Measurements from ENCODE around the gene LNX1. TPM values are rescaled to one million over a fixed set of nuclear protein-coding genes. Genes with fewer than 3 reads are reported as not detected.

The LNX1 gene
- total and polyA plus RNA-seq, 2 of the 13 experiments (the other 11 are each of a cell fraction or from before 2014, with no cell fraction given), result 0.49 TPM

DNA sequence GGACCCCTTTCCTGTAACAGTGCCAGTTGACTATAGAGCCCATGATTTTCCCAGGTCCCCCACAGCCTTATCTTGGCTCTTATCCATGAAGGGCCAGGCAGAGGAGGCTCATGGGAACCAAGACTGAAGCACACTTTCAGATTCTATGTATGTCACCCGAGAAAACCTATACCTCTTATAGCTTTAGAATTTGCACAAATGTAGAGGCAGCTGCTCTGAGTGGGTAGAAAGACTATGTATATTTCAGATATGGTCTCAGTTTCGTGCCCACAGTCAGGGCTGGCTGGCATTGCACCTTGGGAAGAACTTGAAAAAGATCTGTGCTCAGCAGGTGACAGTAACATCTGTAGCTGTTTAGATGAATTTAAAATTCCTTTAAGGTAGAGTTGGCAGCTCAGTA is 8.3 kb upstream of the LNX1 start:
- in situ Hi-C loops (cut with HindIII; ENCODE audit: extremely low pct_ligation_motif_present, low pct_unique_long_range_greater_than_20kb) (loop anchor here (25.0 kb wide), 2 partner anchors 412 to 587 kb away; no protein-coding TSS in a partner anchor), intact Hi-C loops (cut with micrococcal nuclease; ENCODE audit: unreplicated experiment) (loop anchor here (2.0 kb wide), 1 partner anchor 585 kb away; no protein-coding TSS in a partner anchor)

More for the DNA sequence above, 8.3 kb upstream of the LNX1 start:
- no peaks in the 10 kb centered on the region for H3K4me1 ChIP-seq (ENCODE audit: insufficient read depth, low read length)
- no peak overlapping the region for H2AFZ ChIP-seq (ENCODE audit: low read length)
- TF ChIP-seq CBX2 (IDR thresholded peaks at IDR 0.05; ENCODE audit: low read depth, low read length) (no peak), CBX2 (CRISPR knock-in tag; IDR thresholded peaks at IDR 0.05; ENCODE audit: low read depth) (no peak), PAWR (CRISPR knock-in tag; IDR thresholded peaks at IDR 0.05; ENCODE audit: borderline replicate concordance) (no peak), TCF7L2 (IDR thresholded peaks at IDR 0.05; ENCODE audit: low read depth, low read length) (no peak), SNRNP70 (IDR thresholded peaks at IDR 0.05; ENCODE audit: low read depth, low read length) (no peak), ZNF746 (CRISPR knock-in tag; IDR thresholded peaks at IDR 0.05) (no peak), ZNF274 (CRISPR knock-in tag; IDR thresholded peaks at IDR 0.05) (no peak), CHD2 (IDR thresholded peaks at IDR 0.05; ENCODE audit: low read depth, low read length) (no peak), ZNF550 (CRISPR knock-in tag; IDR thresholded peaks at IDR 0.05; ENCODE audit: borderline replicate concordance) (no peak), ZNF34 (CRISPR knock-in tag; IDR thresholded peaks at IDR 0.05; ENCODE audit: borderline replicate concordance) (no peak), HNRNPL (IDR thresholded peaks at IDR 0.05; ENCODE audit: low read depth, low read length) (no peak), ZNF878 (CRISPR knock-in tag; IDR thresholded peaks at IDR 0.05) (no peak), MAF1 (CRISPR knock-in tag; IDR thresholded peaks at IDR 0.05; ENCODE audit: borderline replicate concordance) (no peak)
- TF ChIP-seq, protein P1, sequence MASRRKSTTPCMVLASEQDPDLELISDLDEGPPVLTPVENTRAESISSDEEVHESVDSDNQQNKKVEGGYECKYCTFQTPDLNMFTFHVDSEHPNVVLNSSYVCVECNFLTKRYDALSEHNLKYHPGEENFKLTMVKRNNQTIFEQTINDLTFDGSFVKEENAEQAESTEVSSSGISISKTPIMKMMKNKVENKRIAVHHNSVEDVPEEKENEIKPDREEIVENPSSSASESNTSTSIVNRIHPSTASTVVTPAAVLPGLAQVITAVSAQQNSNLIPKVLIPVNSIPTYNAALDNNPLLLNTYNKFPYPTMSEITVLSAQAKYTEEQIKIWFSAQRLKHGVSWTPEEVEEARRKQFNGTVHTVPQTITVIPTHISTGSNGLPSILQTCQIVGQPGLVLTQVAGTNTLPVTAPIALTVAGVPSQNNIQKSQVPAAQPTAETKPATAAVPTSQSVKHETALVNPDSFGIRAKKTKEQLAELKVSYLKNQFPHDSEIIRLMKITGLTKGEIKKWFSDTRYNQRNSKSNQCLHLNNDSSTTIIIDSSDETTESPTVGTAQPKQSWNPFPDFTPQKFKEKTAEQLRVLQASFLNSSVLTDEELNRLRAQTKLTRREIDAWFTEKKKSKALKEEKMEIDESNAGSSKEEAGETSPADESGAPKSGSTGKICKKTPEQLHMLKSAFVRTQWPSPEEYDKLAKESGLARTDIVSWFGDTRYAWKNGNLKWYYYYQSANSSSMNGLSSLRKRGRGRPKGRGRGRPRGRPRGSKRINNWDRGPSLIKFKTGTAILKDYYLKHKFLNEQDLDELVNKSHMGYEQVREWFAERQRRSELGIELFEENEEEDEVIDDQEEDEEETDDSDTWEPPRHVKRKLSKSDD (CRISPR knock-in tag; IDR thresholded peaks at IDR 0.05; ENCODE audit: low read depth), result no peak
- POLR2A ChIA-PET, result no interaction called here
- no peaks in the 10 kb centered on the region for H3K36me3 ChIP-seq (replicated peaks in 1 of 2; ENCODE audit: control insufficient read depth in 1 of 2, insufficient read depth in 2 of 2, low read length in 2 of 2)
- CTCF ChIA-PET (ENCODE audit: low intra/inter-chr PET ratio, low total read pairs), result no interaction called here
- DNase-seq (ENCODE audit: low spot score) (no peak), ATAC-seq (no peak), FAIRE-seq (no peak)
- H3K9ac ChIP-seq (ENCODE audit: insufficient read depth, low read depth, low read length), result no peak overlapping the region
- 0% methylated on average over 2 of the region's 2 CpGs for whole genome bisulfite sequencing (ENCODE audit: low lambda C conversion rate)
- no peaks in the 10 kb centered on the region for H4K20me1 ChIP-seq (ENCODE audit: insufficient read depth, low read length)
- H3K9me3 ChIP-seq (ENCODE audit: low read length), result no peaks in the 10 kb centered on the region
- no peak overlapping the region for H3K27ac ChIP-seq (ENCODE audit: extremely low read length, insufficient read depth, low read length)
- no peaks in the 10 kb centered on the region for H3K79me2 ChIP-seq (ENCODE audit: insufficient read depth, low read length)
- H3K27me3 ChIP-seq (ENCODE audit: control insufficient read depth in 1 of 2, insufficient read depth in 2 of 2, low read length in 2 of 2), result no peaks in the 10 kb centered on the region; a peak in 1 of 5 replicates
- no TSS peak for BruUV-seq (replicated peaks)
- H3K4me2 ChIP-seq (ENCODE audit: low read depth, low read length), result peak overlapping the region; percentile 18; the same call in 1 of the 2 replicates
- no peak overlapping the region for H3K4me3 ChIP-seq (replicated peaks in 1 of 3; ENCODE audit: insufficient read depth in 1 of 3, low read depth in 2 of 3, low read length in 3 of 3)

Data from HepG2 (cell line).